Fibroblast of mammary gland (primary cell): ENCODE results near the gene SULT6B1.
A peak's percentile ranks its signal among the peaks of the same experiment; 100 is the strongest.

Experiments used
- DNase-seq: peaks from one replicate; pipeline ENCODE4 v3.0.0-alpha.2; 2010; ENCODE audit warnings: low read depth
- H3K4me3 ChIP-seq: 2 replicates; pipeline ENCODE4 v1.5.1; 2011; ENCODE audit warnings: low read depth, mild to moderate bottlenecking, low read length, moderate library complexity; ENCODE audit not compliant: control insufficient read depth
- CTCF ChIP-seq: conservative IDR thresholded peaks from 2 replicates; pipeline ENCODE4 v1.5.1; 2011; ENCODE audit warnings: low read depth, low read length, inconsistent platforms; ENCODE audit not compliant: control insufficient read depth, insufficient read depth

SULT6B1 gene

GRCh38 chr2:37148325-37148724, 40.1 kb downstream of the SULT6B1 start:
- no peak for TF ChIP-seq CTCF
- no peak for DNase-seq
- H3K4me3 ChIP-seq = no peak overlapping the region

- DNase-seq = no peak
- no peak for TF ChIP-seq CTCF
- no peak overlapping the region for H3K4me3 ChIP-seq
Observed at GRCh38 chr2:37146062-37146461, 42.4 kb downstream of the SULT6B1 start.

- TF ChIP-seq CTCF = no peak
- peak; percentile 35 for DNase-seq
- H3K4me3 ChIP-seq = no peak overlapping the region
Observed at GRCh38 chr2:37143974-37144373, 44.5 kb downstream of the SULT6B1 start.

GRCh38 chr2:37142546-37142945, 45.9 kb downstream of the SULT6B1 start:
- no peak for TF ChIP-seq CTCF
- no peak for DNase-seq

DNA sequence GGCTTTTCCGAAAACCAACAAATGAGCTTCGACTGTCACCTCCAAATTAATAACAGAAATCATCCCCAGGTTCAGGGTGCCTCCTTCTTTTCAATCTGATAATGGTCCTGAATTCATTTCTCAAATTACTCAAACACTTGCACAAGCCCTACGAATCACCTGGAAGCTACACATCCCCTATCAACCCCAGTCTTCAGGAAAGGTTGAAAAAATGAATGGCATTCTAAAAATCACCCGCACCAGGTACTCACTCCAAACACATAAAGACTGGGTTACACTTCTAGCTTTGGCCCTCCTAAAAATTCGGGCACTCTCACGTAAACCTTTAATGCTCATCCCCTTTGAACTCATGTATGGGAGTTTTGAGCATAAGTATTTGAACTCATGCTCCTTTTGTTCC, 55.6 kb downstream of the SULT6B1 start:
- TF ChIP-seq CTCF = no peak

More at GRCh38 chr2:37142546-37142945, 45.9 kb downstream of the SULT6B1 start:
- no peak overlapping the region for H3K4me3 ChIP-seq

DNA sequence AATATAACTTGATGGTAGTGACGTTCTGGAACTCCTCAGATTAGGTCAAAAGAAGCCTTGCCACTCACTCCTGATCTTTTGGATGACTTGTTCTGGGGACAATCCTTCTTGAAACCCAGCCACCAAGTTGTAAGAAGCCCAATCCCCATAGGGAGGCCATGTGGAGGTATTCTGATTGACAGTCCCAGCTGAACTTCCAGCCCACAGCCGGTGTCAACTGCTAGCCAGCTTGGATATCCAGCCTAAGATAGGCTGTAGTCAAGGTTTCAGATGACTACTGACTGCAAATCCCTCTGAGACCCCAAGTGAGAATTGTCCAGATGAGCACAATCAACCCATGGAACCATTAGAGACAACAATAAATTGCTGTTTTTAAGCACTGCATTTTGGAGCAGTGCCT, 63.1 kb downstream of the SULT6B1 start:
- no peak for TF ChIP-seq CTCF
- DNase-seq = no peak
- no peak overlapping the region for H3K4me3 ChIP-seq

More for the DNA sequence above, 55.6 kb downstream of the SULT6B1 start:
- no peak for DNase-seq
- no peak overlapping the region for H3K4me3 ChIP-seq

DNA sequence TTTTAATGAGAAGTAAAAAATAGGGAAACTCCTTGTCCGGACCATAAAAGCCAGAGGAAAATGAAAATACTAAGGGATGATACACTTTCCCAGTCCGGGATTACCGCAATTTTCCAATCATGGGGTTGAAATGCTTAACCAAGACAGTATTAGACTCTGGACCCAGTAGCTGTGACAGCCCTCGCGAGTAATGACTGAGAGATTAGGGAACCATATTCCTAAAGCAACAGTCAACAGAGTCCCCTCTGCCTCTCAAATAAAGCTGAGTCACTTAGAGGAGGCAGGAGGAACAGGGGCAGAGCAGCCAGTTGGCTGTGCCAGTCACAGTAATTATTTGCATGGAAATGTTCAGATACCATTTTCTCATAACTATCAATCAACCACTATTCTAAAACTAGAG, 69.3 kb downstream of the SULT6B1 start:
- no peak for TF ChIP-seq CTCF
- no peak overlapping the region for H3K4me3 ChIP-seq
- no peak for DNase-seq
